ENCODE measurements around the gene RASD2. TPM values are rescaled to one million over a fixed set of nuclear protein-coding genes. Genes with fewer than 3 reads are reported as not detected.

Gene RASD2
- total RNA-seq, 1 experiment from 2014 or later = 3.1 TPM

DNA sequence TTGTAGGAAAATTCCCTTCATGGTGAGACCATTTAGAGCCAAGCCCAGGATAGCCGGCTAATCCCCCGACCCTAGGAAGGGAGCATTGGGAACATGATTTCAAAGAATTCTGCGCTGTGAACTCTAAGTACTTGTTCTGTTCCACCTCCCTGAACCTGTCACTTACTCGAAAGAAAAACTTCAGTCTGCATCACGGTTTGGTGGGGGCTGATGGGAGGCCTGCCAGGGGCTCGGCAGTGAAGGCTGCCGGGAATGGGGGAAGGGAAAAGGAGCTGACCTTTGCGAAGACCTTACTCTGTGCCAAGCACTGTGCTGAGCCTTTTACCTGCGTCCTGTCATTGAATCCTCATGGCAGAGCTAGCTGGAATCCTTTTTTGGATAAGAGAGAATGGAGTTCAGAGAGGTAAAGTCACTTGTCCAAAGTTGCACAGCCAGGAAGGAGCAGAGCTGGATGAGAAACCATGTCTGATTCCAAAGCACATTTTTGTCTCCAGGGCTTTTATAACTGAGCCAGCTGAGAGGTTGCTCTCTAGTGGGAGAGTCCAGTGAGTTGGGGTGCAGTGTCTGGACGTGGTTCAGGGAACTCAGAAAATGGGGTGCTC is 15.4 kb downstream of the RASD2 start:
- ChIA-PET CTCF (no interaction called here), POLR2A (no interaction called here)
- no peak for ATAC-seq
- no peaks in the 10 kb centered on the region for H3K27me3 Mint-ChIP-seq (ENCODE audit: low read depth)
- peaks cover 9% of the 10 kb centered on the region for H3K4me1 Mint-ChIP-seq
- no peak overlapping the region for H3K27ac Mint-ChIP-seq
- H3K36me3 Mint-ChIP-seq = no peaks in the 10 kb centered on the region
- TF ChIP-seq JAZF1 (CRISPR knock-in tag; IDR thresholded peaks at IDR 0.05) (no peak), STAT6 (CRISPR knock-in tag; conservative IDR thresholded peaks at IDR 0.05; ENCODE audit: low read depth) (no peak), NR3C1 (CRISPR knock-in tag; conservative IDR thresholded peaks at IDR 0.05; ENCODE audit: low read depth) (no peak), RELA (CRISPR knock-in tag; IDR thresholded peaks at IDR 0.05; ENCODE audit: borderline replicate concordance) (no peak), ZNF396 (CRISPR knock-in tag; IDR thresholded peaks at IDR 0.05; ENCODE audit: borderline replicate concordance) (no peak), CBFB (CRISPR knock-in tag; IDR thresholded peaks at IDR 0.05; ENCODE audit: low read depth) (no peak), ZNF671 (CRISPR knock-in tag; IDR thresholded peaks at IDR 0.05) (no peak), SMAD3 (CRISPR knock-in tag; IDR thresholded peaks at IDR 0.05; ENCODE audit: borderline replicate concordance) (no peak), TEAD1 (CRISPR knock-in tag; IDR thresholded peaks at IDR 0.05) (no peak), NR1H2 (CRISPR knock-in tag; IDR thresholded peaks at IDR 0.05) (no peak), RORB (CRISPR knock-in tag; IDR thresholded peaks at IDR 0.05) (no peak)
- TF ChIP-seq, protein P1, sequence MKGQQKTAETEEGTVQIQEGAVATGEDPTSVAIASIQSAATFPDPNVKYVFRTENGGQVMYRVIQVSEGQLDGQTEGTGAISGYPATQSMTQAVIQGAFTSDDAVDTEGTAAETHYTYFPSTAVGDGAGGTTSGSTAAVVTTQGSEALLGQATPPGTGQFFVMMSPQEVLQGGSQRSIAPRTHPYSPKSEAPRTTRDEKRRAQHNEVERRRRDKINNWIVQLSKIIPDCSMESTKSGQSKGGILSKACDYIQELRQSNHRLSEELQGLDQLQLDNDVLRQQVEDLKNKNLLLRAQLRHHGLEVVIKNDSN (CRISPR knock-in tag; IDR thresholded peaks at IDR 0.05) = no peak
- TF ChIP-seq, protein P2, sequence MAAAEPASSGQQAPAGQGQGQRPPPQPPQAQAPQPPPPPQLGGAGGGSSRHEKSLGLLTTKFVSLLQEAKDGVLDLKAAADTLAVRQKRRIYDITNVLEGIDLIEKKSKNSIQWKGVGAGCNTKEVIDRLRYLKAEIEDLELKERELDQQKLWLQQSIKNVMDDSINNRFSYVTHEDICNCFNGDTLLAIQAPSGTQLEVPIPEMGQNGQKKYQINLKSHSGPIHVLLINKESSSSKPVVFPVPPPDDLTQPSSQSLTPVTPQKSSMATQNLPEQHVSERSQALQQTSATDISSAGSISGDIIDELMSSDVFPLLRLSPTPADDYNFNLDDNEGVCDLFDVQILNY (CRISPR knock-in tag; IDR thresholded peaks at IDR 0.05) = no peak
- TF ChIP-seq, protein P3, sequence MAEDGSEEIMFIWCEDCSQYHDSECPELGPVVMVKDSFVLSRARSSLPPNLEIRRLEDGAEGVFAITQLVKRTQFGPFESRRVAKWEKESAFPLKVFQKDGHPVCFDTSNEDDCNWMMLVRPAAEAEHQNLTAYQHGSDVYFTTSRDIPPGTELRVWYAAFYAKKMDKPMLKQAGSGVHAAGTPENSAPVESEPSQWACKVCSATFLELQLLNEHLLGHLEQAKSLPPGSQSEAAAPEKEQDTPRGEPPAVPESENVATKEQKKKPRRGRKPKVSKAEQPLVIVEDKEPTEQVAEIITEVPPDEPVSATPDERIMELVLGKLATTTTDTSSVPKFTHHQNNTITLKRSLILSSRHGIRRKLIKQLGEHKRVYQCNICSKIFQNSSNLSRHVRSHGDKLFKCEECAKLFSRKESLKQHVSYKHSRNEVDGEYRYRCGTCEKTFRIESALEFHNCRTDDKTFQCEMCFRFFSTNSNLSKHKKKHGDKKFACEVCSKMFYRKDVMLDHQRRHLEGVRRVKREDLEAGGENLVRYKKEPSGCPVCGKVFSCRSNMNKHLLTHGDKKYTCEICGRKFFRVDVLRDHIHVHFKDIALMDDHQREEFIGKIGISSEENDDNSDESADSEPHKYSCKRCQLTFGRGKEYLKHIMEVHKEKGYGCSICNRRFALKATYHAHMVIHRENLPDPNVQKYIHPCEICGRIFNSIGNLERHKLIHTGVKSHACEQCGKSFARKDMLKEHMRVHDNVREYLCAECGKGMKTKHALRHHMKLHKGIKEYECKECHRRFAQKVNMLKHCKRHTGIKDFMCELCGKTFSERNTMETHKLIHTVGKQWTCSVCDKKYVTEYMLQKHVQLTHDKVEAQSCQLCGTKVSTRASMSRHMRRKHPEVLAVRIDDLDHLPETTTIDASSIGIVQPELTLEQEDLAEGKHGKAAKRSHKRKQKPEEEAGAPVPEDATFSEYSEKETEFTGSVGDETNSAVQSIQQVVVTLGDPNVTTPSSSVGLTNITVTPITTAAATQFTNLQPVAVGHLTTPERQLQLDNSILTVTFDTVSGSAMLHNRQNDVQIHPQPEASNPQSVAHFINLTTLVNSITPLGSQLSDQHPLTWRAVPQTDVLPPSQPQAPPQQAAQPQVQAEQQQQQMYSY (CRISPR knock-in tag; IDR thresholded peaks at IDR 0.05) = no peak
- TF ChIP-seq, protein P4, sequence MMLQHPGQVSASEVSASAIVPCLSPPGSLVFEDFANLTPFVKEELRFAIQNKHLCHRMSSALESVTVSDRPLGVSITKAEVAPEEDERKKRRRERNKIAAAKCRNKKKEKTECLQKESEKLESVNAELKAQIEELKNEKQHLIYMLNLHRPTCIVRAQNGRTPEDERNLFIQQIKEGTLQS (CRISPR knock-in tag; conservative IDR thresholded peaks at IDR 0.05) = no peak
- TF ChIP-seq, protein P5, sequence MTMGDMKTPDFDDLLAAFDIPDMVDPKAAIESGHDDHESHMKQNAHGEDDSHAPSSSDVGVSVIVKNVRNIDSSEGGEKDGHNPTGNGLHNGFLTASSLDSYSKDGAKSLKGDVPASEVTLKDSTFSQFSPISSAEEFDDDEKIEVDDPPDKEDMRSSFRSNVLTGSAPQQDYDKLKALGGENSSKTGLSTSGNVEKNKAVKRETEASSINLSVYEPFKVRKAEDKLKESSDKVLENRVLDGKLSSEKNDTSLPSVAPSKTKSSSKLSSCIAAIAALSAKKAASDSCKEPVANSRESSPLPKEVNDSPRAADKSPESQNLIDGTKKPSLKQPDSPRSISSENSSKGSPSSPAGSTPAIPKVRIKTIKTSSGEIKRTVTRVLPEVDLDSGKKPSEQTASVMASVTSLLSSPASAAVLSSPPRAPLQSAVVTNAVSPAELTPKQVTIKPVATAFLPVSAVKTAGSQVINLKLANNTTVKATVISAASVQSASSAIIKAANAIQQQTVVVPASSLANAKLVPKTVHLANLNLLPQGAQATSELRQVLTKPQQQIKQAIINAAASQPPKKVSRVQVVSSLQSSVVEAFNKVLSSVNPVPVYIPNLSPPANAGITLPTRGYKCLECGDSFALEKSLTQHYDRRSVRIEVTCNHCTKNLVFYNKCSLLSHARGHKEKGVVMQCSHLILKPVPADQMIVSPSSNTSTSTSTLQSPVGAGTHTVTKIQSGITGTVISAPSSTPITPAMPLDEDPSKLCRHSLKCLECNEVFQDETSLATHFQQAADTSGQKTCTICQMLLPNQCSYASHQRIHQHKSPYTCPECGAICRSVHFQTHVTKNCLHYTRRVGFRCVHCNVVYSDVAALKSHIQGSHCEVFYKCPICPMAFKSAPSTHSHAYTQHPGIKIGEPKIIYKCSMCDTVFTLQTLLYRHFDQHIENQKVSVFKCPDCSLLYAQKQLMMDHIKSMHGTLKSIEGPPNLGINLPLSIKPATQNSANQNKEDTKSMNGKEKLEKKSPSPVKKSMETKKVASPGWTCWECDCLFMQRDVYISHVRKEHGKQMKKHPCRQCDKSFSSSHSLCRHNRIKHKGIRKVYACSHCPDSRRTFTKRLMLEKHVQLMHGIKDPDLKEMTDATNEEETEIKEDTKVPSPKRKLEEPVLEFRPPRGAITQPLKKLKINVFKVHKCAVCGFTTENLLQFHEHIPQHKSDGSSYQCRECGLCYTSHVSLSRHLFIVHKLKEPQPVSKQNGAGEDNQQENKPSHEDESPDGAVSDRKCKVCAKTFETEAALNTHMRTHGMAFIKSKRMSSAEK (CRISPR knock-in tag; IDR thresholded peaks at IDR 0.05; ENCODE audit: borderline replicate concordance) = no peak
- no peak for DNase-seq (ENCODE audit: low spot score)
- no peaks in the 10 kb centered on the region for H3K9me3 Mint-ChIP-seq
- no peak overlapping the region for H3K4me3 Mint-ChIP-seq
